MCF 10A (cell line): ENCODE results near the gene PCSK1N. TPM values are rescaled to one million over a fixed set of nuclear protein-coding genes. Genes with fewer than 3 reads are reported as not detected.

ENCODE experiments used
- BruUV-seq: library from RNA; stranded (reverse); fragments of 400-500 nt; replicated peaks from 2 replicates; lab custom pipeline; 2021; lab: Mats Ljungman, UMichigan
- CTCF ChIA-PET: fragments of 300-600 bp; sonication (Branson Sonifier 250); formaldehyde crosslinking; extraction: SDS; loops from one replicate; lab custom pipeline; 2021; ENCODE audit warnings: antibody characterized with exemption, inconsistent platforms; lab: Yijun Ruan, JAX
- POLR2A ChIA-PET: fragments of 300-600, 350-650 bp; sonication (Branson Sonifier 250); formaldehyde crosslinking; extraction: SDS; loops from one replicate; lab custom pipeline; 2020; ENCODE audit warnings: antibody characterized with exemption, inconsistent platforms; lab: Yijun Ruan, JAX
- DNase-seq: peaks from one replicate; pipeline ENCODE4 v3.0.0-alpha.2; 2018; ENCODE audit not compliant: unreplicated experiment
- H3K27ac Mint-ChIP-seq: one replicate; pipeline ENCODE4 v1.8.0; 2022; ENCODE audit warnings: mild to moderate bottlenecking, low read depth, mixed read lengths; ENCODE audit not compliant: unreplicated experiment
- H3K27me3 Mint-ChIP-seq: one replicate; pipeline ENCODE4 v1.8.0; 2022; ENCODE audit warnings: mixed read lengths; ENCODE audit not compliant: insufficient read depth, unreplicated experiment
- H3K36me3 Mint-ChIP-seq: one replicate; pipeline ENCODE4 v1.8.0; 2022; ENCODE audit warnings: mild to moderate bottlenecking, moderate library complexity, mixed read lengths; ENCODE audit not compliant: insufficient read depth, unreplicated experiment
- H3K4me1 Mint-ChIP-seq: one replicate; pipeline ENCODE4 v1.8.0; 2022; ENCODE audit warnings: mixed read lengths; ENCODE audit not compliant: insufficient read depth, unreplicated experiment
- H3K4me3 Mint-ChIP-seq: one replicate; pipeline ENCODE4 v1.8.0; 2022; ENCODE audit warnings: mild to moderate bottlenecking, moderate library complexity, mixed read lengths; ENCODE audit not compliant: unreplicated experiment
- H3K9me3 Mint-ChIP-seq: one replicate; pipeline ENCODE4 v1.8.0; 2022; ENCODE audit warnings: mixed read lengths; ENCODE audit not compliant: unreplicated experiment
- intact Hi-C: fragments of 100-400 bp; cut with micrococcal nuclease; formaldehyde crosslinking; loops from 2 replicates; pipeline ENCODE4 v1.14.1; 2022
- total RNA-seq: library from RNA; stranded (reverse); gene quantifications from 2 replicates; pipeline ENCODE4 v1.2.3, GENCODE V29; 2022
- TF ChIP-seq, protein P1 (sequence below): fragments of 200-600 bp; IDR thresholded peaks from one replicate; pipeline ENCODE4 v1.8.0; 2022; ENCODE audit warnings: antibody characterized with exemption, mild to moderate bottlenecking; ENCODE audit not compliant: unreplicated experiment

PCSK1N gene
- total RNA-seq, 1 experiment from 2014 or later: 5.0 TPM

DNA sequence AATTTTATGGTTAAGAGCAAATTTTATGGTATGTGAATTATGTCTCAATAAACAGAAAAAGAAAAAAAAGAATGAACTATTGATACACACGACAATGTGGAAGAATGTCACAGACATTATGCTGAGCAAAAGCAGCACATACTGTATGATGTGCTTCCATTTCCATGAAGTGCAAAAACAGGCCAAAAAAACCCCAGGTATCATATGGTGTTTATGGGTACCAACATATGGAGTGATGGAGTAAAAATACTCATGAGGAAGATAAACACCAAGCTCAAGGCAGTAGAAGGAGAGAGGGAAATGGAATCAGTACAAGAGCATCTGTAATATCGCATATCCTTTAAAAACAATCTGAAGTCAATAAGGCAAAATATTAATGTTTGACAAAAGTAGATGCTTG, 53.2 kb downstream of the PCSK1N start:
- no peak overlapping the region for H3K4me3 Mint-ChIP-seq
- no peaks in the 10 kb centered on the region for H3K4me1 Mint-ChIP-seq
- H3K27ac Mint-ChIP-seq: no peak overlapping the region
- intact Hi-C loops: no loop called here
- no peak for DNase-seq
- CTCF ChIA-PET: interaction anchor here (0.7 kb wide), 1 partner anchor 51 kb away, joined by 3 read pairs; no protein-coding TSS in a partner anchor
- H3K36me3 Mint-ChIP-seq: no peaks in the 10 kb centered on the region
- TF ChIP-seq, protein P1, sequence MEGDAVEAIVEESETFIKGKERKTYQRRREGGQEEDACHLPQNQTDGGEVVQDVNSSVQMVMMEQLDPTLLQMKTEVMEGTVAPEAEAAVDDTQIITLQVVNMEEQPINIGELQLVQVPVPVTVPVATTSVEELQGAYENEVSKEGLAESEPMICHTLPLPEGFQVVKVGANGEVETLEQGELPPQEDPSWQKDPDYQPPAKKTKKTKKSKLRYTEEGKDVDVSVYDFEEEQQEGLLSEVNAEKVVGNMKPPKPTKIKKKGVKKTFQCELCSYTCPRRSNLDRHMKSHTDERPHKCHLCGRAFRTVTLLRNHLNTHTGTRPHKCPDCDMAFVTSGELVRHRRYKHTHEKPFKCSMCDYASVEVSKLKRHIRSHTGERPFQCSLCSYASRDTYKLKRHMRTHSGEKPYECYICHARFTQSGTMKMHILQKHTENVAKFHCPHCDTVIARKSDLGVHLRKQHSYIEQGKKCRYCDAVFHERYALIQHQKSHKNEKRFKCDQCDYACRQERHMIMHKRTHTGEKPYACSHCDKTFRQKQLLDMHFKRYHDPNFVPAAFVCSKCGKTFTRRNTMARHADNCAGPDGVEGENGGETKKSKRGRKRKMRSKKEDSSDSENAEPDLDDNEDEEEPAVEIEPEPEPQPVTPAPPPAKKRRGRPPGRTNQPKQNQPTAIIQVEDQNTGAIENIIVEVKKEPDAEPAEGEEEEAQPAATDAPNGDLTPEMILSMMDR: no peak
- POLR2A ChIA-PET: no interaction called here
- H3K27me3 Mint-ChIP-seq: peaks cover 16% of the 10 kb centered on the region
- peaks cover 6% of the 10 kb centered on the region for H3K9me3 Mint-ChIP-seq
- BruUV-seq: no TSS peak

GRCh38 chrX:48781705-48782104, 53.7 kb downstream of the PCSK1N start:
- Mint-ChIP-seq H3K9me3 (peaks cover 11% of the 10 kb centered on the region), H3K4me1 (no peaks in the 10 kb centered on the region), H3K27me3 (peaks cover 16% of the 10 kb centered on the region), H3K4me3 (no peak overlapping the region), H3K27ac (no peak overlapping the region), H3K36me3 (no peaks in the 10 kb centered on the region)
- CTCF ChIA-PET: interaction anchor here (0.7 kb wide), 1 partner anchor 51 kb away, joined by 3 read pairs; no protein-coding TSS in a partner anchor
- intact Hi-C loops: no loop called here
- POLR2A ChIA-PET: no interaction called here
- DNase-seq: no peak
- TF ChIP-seq, protein P1: no peak
- BruUV-seq: no TSS peak

Other genes starting within 250 kb of the PCSK1N start
- gene WDR13, start 238.1 kb downstream of the PCSK1N start, total RNA-seq: 134 and 138 TPM in 2 replicates
- gene WAS, start 151.8 kb downstream of the PCSK1N start, total RNA-seq: 0.37 and 0.96 TPM in 2 replicates
- 6.6 and 8.7 TPM in 2 replicates for gene SUV39H1, start 138.9 kb downstream of the PCSK1N start, total RNA-seq
- not detected in 2 replicates for gene GLOD5, start 73.9 kb downstream of the PCSK1N start, total RNA-seq
- not detected in 2 replicates for gene GATA1, start 49.0 kb downstream of the PCSK1N start, total RNA-seq
- gene HDAC6, start 33.5 kb downstream of the PCSK1N start, total RNA-seq: 45.1 and 53.2 TPM in 2 replicates
- gene ERAS, start 9.1 kb downstream of the PCSK1N start, total RNA-seq: 0.25 TPM in 1 of 2 replicates, not detected in the other
- 70.6 and 73.7 TPM in 2 replicates for gene TIMM17B, start 62.2 kb upstream of the PCSK1N start, total RNA-seq
- 126 and 150 TPM in 2 replicates for gene PQBP1, start 62.3 kb upstream of the PCSK1N start, total RNA-seq
- gene SLC35A2, start 76.0 kb upstream of the PCSK1N start, total RNA-seq: 38.6 and 43.5 TPM in 2 replicates
- gene PIM2, start 83.4 kb upstream of the PCSK1N start, total RNA-seq: 8.0 and 9.2 TPM in 2 replicates
- gene OTUD5, start 122.0 kb upstream of the PCSK1N start, total RNA-seq: 35.1 and 38.7 TPM in 2 replicates
- gene KCND1, start 136.2 kb upstream of the PCSK1N start, total RNA-seq: 0.86 and 1.8 TPM in 2 replicates
- 49.6 and 51.0 TPM in 2 replicates for gene GRIPAP1, start 166.7 kb upstream of the PCSK1N start, total RNA-seq
- gene TFE3, start 207.7 kb upstream of the PCSK1N start, total RNA-seq: 45.3 and 71.7 TPM in 2 replicates
- 10.3 and 14.4 TPM in 2 replicates for gene CCDC120, start 223.4 kb upstream of the PCSK1N start, total RNA-seq
- 32.1 and 34.5 TPM in 2 replicates for gene PRAF2, start 238.4 kb upstream of the PCSK1N start, total RNA-seq
- 93.0 and 96.9 TPM in 2 replicates for gene WDR45, start 244.3 kb upstream of the PCSK1N start, total RNA-seq